Dendritic cell treated with granulocyte-macrophage colony-stimulating factor and Interleukin-4, amounts not matched to agents 40 ng/mL and 50 ng/mL, for 4 days (primary cell): ENCODE measurements around the gene ATP6V0A1.
"Not testable (repeated sequence)": the region's sequence is repeated elsewhere in the genome, so short reads cannot be mapped to it uniquely, and the experiment has no call there.

Experiments used
- H3K27ac Mint-ChIP-seq: one replicate; pipeline ENCODE4 v1.8.0; 2022; ENCODE audit warnings: mild to moderate bottlenecking, mixed read lengths
- H3K27me3 Mint-ChIP-seq: one replicate; pipeline ENCODE4 v1.8.0; 2022; ENCODE audit warnings: mild to moderate bottlenecking, mixed read lengths
- H3K36me3 Mint-ChIP-seq: one replicate; pipeline ENCODE4 v1.8.0; 2022; ENCODE audit warnings: low read depth, mixed read lengths
- H3K4me1 Mint-ChIP-seq: one replicate; pipeline ENCODE4 v1.8.0; 2022; ENCODE audit warnings: low read depth, mixed read lengths
- H3K4me3 Mint-ChIP-seq: one replicate; pipeline ENCODE4 v1.8.0; 2022; ENCODE audit warnings: mild to moderate bottlenecking, moderate library complexity, mixed read lengths
- H3K9me3 Mint-ChIP-seq: one replicate; pipeline ENCODE4 v1.8.0; 2022; ENCODE audit warnings: mixed read lengths
- intact Hi-C: fragments of 100-400 bp; cut with micrococcal nuclease; formaldehyde crosslinking; loops from one replicate; pipeline ENCODE4 v1.15.0; 2022

ATP6V0A1 gene

DNA sequence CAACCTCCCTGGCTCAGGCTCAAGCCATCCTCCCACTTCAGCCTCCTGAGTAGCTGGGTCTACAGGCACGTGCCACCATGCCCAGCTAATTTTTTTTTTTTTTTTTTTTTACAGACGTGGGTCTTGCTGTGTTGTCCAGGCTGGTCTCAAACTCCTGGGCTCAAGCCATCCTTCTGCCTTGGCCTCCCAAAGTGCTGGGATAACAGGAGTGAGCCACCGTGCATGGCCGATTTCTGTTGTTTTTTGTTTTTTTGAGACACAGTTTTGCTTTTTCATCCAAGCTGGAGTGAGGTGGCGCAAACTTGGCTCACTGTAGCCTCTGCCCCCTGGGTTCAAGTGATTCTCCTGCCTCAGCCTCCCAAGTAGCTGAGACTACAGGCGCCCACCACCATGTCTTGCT, 3.7 kb upstream of the ATP6V0A1 start:
- H3K4me3 Mint-ChIP-seq, H3K27ac Mint-ChIP-seq, H3K27me3 Mint-ChIP-seq, intact Hi-C loops, H3K9me3 Mint-ChIP-seq, H3K36me3 Mint-ChIP-seq: not testable (repeated sequence)
- H3K4me1 Mint-ChIP-seq, result peaks cover 61% of the 10 kb centered on the region

DNA sequence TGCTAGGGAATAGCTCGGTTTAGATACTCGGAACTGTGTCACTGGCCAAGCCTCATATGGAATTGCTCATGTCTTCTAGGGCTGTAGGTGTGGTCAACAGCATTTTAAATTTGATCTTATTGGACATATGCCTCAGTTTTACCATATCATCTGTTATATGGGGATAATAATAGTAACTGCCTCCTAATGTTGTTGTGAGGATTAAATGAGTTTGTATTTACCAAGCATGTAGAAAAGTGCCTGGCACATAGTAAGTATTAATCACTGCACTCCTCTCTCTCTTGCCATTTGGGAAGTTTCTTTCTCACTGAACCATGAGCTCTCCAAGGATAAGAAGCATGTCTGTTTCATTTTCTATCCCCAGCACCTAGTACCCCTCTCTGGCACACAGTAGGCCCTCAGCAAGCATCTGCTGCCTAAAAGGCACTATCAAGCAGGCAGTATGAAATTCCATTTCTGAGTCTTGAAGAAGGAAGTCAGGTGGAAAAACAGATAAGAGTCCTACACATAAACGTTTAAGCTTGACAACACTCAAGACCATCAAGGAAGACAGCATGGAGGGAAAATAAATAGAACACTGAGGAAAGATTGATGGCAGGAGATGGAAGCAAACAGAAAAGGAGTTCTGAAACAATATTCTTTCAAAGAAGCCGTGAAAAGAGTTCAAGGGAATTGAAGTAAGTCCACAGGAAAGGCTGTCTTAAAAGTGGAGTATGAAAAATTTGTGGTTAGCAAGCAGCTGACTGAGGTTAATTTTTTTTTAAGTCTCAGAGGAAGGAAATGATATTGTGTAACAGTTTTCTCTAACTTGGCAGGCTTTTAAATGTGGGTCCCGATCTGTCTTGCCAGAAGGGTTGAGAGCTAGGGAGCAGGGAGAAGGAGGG, 2.2 kb upstream of the ATP6V0A1 start:
- Mint-ChIP-seq H3K27ac (peak overlapping the region; percentile 96), H3K27me3 (no peaks in the 10 kb centered on the region), H3K4me3 (peak overlapping the region; percentile 51), H3K36me3 (peaks cover 20% of the 10 kb centered on the region), H3K4me1 (peaks cover 68% of the 10 kb centered on the region), H3K9me3 (no peaks in the 10 kb centered on the region)
- intact Hi-C loops, result loop anchor here (2.0 kb wide), 1 partner anchor 68 kb away; the partner anchor contains the start of gene STAT3

DNA sequence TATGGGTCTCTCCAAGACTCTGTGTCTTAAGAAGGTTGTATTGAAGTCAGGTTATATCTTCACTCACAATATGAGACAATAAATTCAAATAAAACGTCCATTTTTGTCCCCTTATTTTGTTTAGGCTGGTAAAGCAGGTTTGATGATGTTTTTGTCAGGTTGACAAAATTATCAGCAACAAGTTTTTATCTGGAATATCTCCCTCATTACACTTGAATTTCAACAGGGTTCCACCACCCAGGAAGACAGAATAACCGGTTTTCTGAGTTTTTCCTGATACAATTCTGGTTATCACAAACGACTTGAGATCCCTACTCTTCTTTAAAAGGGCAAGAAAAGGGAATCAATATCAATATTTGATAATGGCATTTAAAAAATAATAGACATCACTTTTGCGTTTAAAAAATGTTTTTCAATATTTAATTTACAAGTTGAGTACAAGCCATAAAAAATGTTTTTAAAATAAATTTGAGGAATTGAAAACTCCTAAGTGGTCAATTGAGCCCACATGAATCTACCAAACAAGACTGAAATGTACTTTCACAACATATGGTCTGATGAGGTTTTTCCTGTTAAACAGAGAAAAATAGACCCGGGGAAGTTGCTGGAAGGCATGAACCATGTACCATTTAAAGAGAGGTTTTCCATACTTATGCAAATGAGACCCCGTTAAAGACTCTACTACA, 1.4 kb upstream of the ATP6V0A1 start:
- Mint-ChIP-seq H3K36me3 (peaks cover 28% of the 10 kb centered on the region), H3K4me1 (peaks cover 76% of the 10 kb centered on the region), H3K27me3 (no peaks in the 10 kb centered on the region), H3K4me3 (peak overlapping the region; percentile 69), H3K9me3 (no peaks in the 10 kb centered on the region), H3K27ac (peak overlapping the region; percentile 96)
- intact Hi-C loops, result loop anchor here (2.0 kb wide), 1 partner anchor 68 kb away; the partner anchor contains the start of gene STAT3

DNA sequence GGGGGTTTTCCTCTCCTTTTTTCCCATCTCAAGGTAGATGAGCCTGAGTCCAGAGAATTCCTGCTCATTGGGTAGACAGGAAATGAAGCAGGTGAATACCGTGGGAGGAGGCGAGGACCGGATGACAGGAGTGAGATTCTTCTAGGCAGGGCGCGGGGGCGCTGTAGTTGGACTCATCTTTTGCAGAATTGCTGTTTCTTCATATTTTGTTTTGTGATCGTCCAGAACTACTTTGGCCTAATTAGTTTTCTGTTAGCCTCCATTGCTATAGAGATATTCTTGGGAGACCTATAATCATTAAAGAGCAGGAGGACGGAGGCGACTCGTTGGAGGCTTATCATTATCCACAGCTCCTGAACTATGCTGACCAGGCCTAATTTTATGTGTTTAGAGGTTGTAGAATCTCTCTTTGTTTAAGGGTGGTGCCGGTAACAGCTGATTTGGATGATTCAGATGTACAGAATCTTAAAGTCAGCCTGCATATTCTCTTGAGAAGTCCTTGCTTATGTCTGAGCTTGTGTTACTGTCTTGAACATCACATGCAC, 650 bp downstream of the ATP6V0A1 start:
- H3K9me3 Mint-ChIP-seq, result no peaks in the 10 kb centered on the region
- H3K4me3 Mint-ChIP-seq, result peak overlapping the region; percentile 93
- peaks cover 62% of the 10 kb centered on the region for H3K4me1 Mint-ChIP-seq
- H3K27ac Mint-ChIP-seq, result peak overlapping the region; percentile 96
- peaks cover 49% of the 10 kb centered on the region for H3K36me3 Mint-ChIP-seq
- intact Hi-C loops, result loop anchor here (2.0 kb wide), 1 partner anchor 19 kb away; no protein-coding TSS in a partner anchor
- no peaks in the 10 kb centered on the region for H3K27me3 Mint-ChIP-seq

DNA sequence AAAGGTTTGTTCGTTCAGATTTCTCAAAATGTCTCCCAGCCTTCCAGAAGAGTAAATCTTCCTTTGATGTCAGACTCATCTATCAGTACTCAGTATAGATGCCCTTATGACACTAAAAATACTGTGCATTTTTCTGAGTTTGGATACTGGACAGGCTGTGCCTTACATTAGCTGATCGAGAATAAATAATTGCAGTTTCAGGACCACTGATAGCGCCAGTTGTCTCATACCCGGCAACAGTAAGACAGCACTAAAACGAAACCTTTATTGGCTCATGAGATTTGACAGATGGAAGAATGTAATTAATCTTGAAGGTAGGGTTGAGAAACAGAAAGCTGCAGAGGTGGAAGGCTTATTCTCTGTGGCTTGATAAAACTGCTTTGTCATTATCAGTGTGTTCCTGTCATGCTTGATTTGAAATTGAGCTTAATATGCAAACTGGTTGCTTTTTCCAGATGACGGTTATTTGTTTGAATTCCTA, 1.2 kb downstream of the ATP6V0A1 start:
- Mint-ChIP-seq H3K9me3 (no peaks in the 10 kb centered on the region), H3K4me3 (peak overlapping the region; percentile 93), H3K4me1 (peaks cover 57% of the 10 kb centered on the region), H3K36me3 (peaks cover 51% of the 10 kb centered on the region), H3K27me3 (no peaks in the 10 kb centered on the region), H3K27ac (peak overlapping the region; percentile 96)
- intact Hi-C loops, result loop anchor here (2.0 to 5.0 kb wide), 2 partner anchors 19 to 33 kb away; no protein-coding TSS in a partner anchor

DNA sequence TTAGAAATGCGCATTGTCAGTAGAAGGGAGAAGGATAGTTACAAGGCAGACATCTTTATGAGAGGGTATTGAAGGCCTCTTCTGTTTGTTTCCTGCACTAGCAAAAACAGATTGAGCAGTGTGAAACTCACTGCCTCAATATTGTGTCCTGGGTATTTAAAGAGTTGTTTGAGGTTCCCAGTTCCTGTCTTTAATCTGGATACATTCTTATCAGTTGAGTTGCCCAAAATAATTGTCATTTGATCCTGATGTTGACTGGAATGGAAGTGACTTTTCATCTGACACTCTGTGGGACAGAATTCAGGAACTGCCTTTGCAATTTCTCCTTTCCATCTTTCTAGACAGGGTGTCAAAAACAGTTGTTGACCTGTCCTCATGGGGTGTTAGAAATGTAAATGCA, 1.7 kb downstream of the ATP6V0A1 start:
- Mint-ChIP-seq H3K27ac (peak overlapping the region; percentile 96), H3K27me3 (no peaks in the 10 kb centered on the region), H3K9me3 (no peaks in the 10 kb centered on the region), H3K4me3 (peak overlapping the region; percentile 93), H3K4me1 (peaks cover 52% of the 10 kb centered on the region), H3K36me3 (peaks cover 56% of the 10 kb centered on the region)
- intact Hi-C loops, result loop anchor here (5.0 kb wide), 1 partner anchor 33 kb away; no protein-coding TSS in a partner anchor

DNA sequence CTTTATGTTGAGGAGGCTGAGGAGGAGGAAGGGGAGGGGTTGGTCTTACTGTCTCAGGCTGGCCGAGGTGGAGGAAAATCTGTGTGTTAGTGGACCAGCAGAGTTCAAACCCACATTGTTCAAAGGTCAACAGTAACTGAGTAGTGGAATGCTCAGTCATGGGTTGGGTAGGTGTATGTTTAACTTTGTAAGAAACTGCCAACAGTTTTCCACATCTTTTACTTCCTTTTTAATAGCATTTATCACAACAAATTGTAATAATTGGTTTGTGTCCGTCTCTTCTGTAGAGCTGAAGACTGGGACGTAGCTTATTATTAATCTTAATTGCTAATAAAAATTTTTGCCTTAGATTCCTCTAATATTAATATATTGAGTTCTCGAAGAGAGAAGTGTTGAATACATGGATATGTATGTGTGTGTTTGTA, 5.3 kb downstream of the ATP6V0A1 start:
- Mint-ChIP-seq H3K27ac (no peak overlapping the region), H3K27me3 (no peaks in the 10 kb centered on the region), H3K4me3 (no peak overlapping the region), H3K9me3 (no peaks in the 10 kb centered on the region), H3K36me3 (peaks cover 87% of the 10 kb centered on the region), H3K4me1 (peaks cover 34% of the 10 kb centered on the region)
- intact Hi-C loops, result loop anchor here (5.0 kb wide), 1 partner anchor 37 kb away; no protein-coding TSS in a partner anchor

DNA sequence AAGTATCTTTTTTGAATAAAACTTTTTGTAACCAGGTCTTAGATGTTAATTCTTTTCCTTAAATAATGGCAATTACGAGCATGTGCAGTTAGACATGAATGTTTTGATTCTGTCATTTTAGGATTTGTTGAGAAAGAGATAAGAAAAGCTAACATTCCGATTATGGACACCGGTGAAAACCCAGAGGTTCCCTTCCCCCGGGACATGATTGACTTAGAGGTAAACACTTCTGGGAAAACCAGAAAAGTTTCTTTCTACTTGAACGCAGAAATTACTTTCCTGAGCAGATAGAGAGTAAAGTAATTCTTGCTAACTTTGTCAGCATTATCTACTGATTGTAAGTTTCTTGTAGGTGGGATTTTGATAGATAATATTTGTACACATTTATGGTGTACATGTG, 9.2 kb downstream of the ATP6V0A1 start:
- H3K4me1 Mint-ChIP-seq, result peaks cover 10% of the 10 kb centered on the region
- no peaks in the 10 kb centered on the region for H3K27me3 Mint-ChIP-seq
- no peaks in the 10 kb centered on the region for H3K9me3 Mint-ChIP-seq
- no peak overlapping the region for H3K4me3 Mint-ChIP-seq
- intact Hi-C loops, result no loop called here
- H3K27ac Mint-ChIP-seq, result no peak overlapping the region
- peaks cover 97% of the 10 kb centered on the region for H3K36me3 Mint-ChIP-seq

DNA sequence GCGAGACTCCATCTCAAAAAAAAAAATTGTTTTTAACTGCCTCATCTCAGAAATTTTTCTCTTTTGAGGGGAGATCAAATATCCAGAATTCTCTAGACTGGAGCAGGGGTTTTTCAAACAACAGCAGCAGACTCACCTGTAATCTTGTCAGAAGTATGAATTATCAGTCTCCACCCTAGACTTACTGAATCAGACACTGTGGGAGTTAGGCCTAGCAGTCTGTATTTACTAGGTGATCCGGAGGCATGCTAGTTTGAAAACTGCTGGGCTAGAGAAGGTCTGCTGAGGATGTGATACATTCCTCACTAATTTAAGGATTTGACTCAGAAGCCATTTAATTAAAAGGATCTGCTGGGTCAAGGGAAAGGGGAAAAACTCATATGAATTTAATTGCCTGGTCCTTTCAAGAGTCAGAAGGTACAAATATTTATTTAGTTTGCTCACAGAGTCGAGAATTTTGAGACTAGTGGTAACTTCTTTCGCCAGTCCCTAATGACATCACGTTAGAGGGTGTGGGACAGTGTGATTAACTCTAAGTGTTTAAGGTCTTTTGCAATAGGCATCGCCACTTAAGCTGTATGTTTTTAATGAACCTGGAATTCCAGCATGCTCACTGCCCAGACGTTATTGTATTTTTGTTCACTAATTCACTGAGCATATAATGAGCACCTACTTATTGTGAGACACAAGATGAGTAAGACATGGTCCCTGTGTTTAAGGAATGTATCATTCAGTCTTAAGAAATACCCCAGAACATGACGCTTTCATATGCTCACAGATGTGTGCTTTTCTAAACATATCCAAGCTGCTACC, 14.2 kb downstream of the ATP6V0A1 start:
- H3K4me3 Mint-ChIP-seq, result no peak overlapping the region
- H3K27me3 Mint-ChIP-seq, result no peaks in the 10 kb centered on the region
- H3K36me3 Mint-ChIP-seq, result peaks cover 96% of the 10 kb centered on the region
- H3K9me3 Mint-ChIP-seq, result no peaks in the 10 kb centered on the region
- no peak overlapping the region for H3K27ac Mint-ChIP-seq
- peaks cover 34% of the 10 kb centered on the region for H3K4me1 Mint-ChIP-seq
- intact Hi-C loops, result no loop called here

DNA sequence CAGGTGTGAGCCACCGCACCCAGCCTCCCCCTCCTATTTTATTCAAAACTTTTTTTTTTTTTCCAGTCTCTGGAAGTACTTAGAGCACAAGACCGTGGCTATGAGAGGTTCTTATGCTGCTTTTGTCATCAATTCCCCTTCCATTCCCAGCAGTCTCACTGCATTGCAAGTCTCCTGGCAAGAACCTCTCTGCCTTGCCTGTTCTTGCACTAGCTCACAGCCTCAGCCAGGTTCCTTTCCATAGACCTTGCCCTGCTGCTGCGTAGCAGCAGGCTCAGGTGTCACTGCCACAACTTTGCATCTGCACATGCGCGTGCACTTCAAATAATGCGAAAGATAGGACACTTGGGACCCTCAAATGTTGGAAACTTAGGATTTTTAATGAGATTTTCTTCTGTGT, 15.6 kb downstream of the ATP6V0A1 start:
- Mint-ChIP-seq H3K27me3 (no peaks in the 10 kb centered on the region), H3K4me3 (no peak overlapping the region), H3K27ac (peak overlapping the region; percentile 77), H3K9me3 (no peaks in the 10 kb centered on the region), H3K36me3 (peaks cover 96% of the 10 kb centered on the region), H3K4me1 (peaks cover 34% of the 10 kb centered on the region)
- intact Hi-C loops, result no loop called here

DNA sequence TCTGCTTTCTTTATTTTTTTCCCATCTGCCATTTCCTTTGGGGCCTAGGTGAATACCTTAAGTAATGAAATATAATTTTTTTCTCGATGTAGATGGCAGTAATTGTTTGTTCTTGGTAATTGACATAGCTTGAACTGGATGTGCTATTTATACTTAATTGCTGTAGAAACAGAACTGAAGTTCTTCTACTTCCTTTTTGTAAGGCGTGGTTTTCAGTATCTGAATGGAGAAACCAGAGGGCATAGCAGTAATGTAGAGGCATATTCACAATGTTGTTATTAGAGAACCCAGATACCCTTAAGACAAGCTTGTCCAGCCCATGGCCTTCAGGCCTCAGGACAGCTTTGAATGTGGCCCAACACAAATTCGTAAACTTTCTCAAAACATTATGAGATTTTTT, 16.4 kb downstream of the ATP6V0A1 start:
- H3K4me1 Mint-ChIP-seq, result peaks cover 34% of the 10 kb centered on the region
- no peak overlapping the region for H3K4me3 Mint-ChIP-seq
- no peaks in the 10 kb centered on the region for H3K27me3 Mint-ChIP-seq
- intact Hi-C loops, result no loop called here
- no peaks in the 10 kb centered on the region for H3K9me3 Mint-ChIP-seq
- H3K36me3 Mint-ChIP-seq, result peaks cover 96% of the 10 kb centered on the region
- H3K27ac Mint-ChIP-seq, result no peak overlapping the region

DNA sequence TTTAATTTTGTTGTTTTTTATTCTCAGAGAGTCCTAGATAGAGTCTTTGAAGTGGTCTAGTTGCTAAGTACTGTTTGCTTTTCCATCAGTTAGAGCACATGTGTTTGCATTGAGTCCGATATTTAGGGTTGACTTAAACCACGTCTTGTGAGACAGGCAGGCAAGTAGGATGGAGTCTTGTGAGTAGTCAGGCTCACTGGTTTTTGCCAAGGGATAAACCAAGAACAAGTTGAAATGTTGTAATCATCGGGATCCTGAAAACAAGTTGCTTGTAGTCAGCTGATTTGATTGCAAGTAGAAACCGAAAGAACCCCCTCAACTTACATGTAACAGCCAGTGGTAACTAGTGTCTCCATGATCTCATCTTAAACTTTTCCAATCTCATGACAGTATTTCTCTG, 17.2 kb downstream of the ATP6V0A1 start:
- H3K36me3 Mint-ChIP-seq, result peaks cover 96% of the 10 kb centered on the region
- H3K9me3 Mint-ChIP-seq, result no peaks in the 10 kb centered on the region
- peak overlapping the region; percentile 30 for H3K27ac Mint-ChIP-seq
- no peak overlapping the region for H3K4me3 Mint-ChIP-seq
- peaks cover 34% of the 10 kb centered on the region for H3K4me1 Mint-ChIP-seq
- intact Hi-C loops, result loop anchor here (1.0 kb wide), 1 partner anchor 37 kb away; no protein-coding TSS in a partner anchor
- H3K27me3 Mint-ChIP-seq, result no peaks in the 10 kb centered on the region

DNA sequence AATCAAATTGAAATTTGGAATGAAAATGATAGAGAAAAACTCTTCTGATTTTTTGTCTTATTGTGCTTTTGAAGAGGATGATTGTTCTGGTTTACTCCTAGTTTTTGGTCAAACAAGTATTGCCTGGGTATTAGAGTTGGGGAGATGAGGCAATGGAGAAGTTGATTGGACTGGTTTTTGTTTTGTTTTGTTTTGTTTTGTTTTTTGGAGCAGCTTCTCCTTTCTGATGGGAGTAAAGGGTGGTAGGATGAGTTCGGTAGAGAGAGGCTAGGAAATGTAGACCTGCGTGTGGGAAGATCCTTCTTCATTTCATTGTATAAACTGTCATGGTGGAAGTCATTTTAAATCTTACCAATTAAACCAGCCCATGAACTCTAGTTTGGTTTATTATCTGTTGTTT, 17.7 kb downstream of the ATP6V0A1 start:
- Mint-ChIP-seq H3K4me1 (peaks cover 34% of the 10 kb centered on the region), H3K27ac (peak overlapping the region; percentile 30), H3K36me3 (peaks cover 96% of the 10 kb centered on the region), H3K9me3 (no peaks in the 10 kb centered on the region), H3K27me3 (no peaks in the 10 kb centered on the region), H3K4me3 (no peak overlapping the region)
- intact Hi-C loops, result loop anchor here (1.0 kb wide), 1 partner anchor 37 kb away; no protein-coding TSS in a partner anchor
